ENCODE data around the gene PTPRE. TPM values are rescaled to one million over a fixed set of nuclear protein-coding genes. Genes with fewer than 3 reads are reported as not detected.
A peak's percentile ranks its signal among the peaks of the same experiment; 100 is the strongest.

The PTPRE gene
- total RNA-seq, 1 donor from 2014 or later: 2.6 TPM

- TF ChIP-seq, protein P1, sequence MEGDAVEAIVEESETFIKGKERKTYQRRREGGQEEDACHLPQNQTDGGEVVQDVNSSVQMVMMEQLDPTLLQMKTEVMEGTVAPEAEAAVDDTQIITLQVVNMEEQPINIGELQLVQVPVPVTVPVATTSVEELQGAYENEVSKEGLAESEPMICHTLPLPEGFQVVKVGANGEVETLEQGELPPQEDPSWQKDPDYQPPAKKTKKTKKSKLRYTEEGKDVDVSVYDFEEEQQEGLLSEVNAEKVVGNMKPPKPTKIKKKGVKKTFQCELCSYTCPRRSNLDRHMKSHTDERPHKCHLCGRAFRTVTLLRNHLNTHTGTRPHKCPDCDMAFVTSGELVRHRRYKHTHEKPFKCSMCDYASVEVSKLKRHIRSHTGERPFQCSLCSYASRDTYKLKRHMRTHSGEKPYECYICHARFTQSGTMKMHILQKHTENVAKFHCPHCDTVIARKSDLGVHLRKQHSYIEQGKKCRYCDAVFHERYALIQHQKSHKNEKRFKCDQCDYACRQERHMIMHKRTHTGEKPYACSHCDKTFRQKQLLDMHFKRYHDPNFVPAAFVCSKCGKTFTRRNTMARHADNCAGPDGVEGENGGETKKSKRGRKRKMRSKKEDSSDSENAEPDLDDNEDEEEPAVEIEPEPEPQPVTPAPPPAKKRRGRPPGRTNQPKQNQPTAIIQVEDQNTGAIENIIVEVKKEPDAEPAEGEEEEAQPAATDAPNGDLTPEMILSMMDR (IDR thresholded peaks at IDR 0.05; ENCODE audit: unreplicated experiment): no peak
- Mint-ChIP-seq H3K4me3 (no peak overlapping the region), H3K27ac (no peak overlapping the region), H3K9me3 (no peaks in the 10 kb centered on the region), H3K4me1 (no peaks in the 10 kb centered on the region), H3K27me3 (ENCODE audit: low read depth) (peaks cover 49% of the 10 kb centered on the region), H3K36me3 (no peaks in the 10 kb centered on the region)
- peak in 1 of 2 experiments; percentile 33 for DNase-seq (ENCODE audit: low spot score in 2 of 2, unreplicated experiment in 2 of 2)
Measured at GRCh38 chr10:127904311-127905000, 2.4 kb upstream of the PTPRE start.

DNA sequence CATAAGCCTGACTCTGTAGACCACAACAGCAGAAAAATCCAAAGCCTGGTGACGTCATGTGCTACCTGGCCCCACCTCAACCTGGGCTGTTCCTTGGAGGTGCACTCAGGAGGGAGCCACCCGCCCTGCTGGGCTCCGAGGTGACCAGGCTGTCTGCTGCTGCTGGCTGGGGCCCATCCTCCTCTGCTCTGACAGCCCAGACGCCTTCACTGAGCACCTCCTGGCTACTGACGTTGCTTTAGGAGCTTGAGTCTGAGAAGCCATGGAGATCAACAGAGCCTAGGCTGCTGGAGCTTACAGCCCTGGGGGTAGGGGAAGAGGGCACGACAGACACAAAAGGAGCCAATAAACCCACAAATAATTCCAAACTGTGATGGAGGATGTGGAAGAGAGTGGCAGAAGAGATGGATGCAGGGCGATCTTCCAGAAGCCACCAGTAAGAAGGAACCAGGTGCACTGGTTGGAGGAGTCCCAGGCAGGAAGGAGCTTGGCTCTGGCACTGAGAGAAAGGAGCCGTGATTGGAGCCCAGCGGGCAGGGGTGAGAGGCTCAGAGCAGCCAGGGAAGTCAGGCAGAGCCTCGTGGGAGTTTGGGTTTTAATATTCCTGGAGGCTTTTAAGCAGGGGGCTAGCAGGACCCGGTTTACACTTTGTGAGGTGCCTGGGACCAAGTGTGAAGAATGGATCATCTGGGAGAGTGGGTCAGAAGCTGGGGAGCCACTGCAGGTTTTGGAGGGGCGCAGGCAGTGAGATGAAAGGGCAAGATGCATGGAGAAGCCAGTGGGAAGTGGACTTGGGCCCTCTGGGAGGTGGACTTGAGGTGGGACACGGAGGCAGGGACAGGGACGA, 1.7 kb upstream of the PTPRE start:
- Mint-ChIP-seq H3K36me3 (no peaks in the 10 kb centered on the region), H3K27me3 (ENCODE audit: low read depth) (peaks cover 50% of the 10 kb centered on the region), H3K4me3 (peak overlapping the region; percentile 54), H3K27ac (no peak overlapping the region), H3K9me3 (no peaks in the 10 kb centered on the region), H3K4me1 (no peaks in the 10 kb centered on the region)
- TF ChIP-seq, protein P1 (IDR thresholded peaks at IDR 0.05; ENCODE audit: unreplicated experiment): no peak
- peak in 1 of 2 experiments; percentile 34 for DNase-seq (ENCODE audit: low spot score in 2 of 2, unreplicated experiment in 2 of 2)

DNA sequence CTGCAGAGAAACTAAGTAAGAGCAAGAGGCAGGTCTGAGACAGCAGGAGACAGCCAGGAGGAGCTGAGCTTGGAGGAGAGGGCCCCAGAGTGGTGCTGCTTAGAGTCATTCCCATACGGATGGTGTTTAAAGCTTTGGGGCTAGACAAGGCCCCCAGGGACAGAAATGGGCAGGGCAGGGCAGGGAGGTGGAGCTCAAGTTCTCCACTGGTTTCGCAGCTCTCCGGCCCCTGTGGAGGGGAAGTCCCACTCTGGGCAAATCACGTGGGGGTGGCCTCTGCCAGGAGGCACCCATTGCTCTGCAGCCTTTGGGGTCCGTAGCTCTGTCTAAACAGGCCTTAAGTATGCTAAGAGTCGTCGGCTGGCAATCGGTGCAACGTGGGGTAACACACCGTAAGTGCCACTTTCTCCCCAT, 1.0 kb upstream of the PTPRE start:
- H3K4me3 Mint-ChIP-seq: peak overlapping the region; percentile 54
- H3K27me3 Mint-ChIP-seq (ENCODE audit: low read depth): peaks cover 50% of the 10 kb centered on the region
- no peaks in the 10 kb centered on the region for H3K36me3 Mint-ChIP-seq
- DNase-seq (ENCODE audit: low spot score in 2 of 2, unreplicated experiment in 2 of 2): no peak
- H3K9me3 Mint-ChIP-seq: no peaks in the 10 kb centered on the region
- H3K27ac Mint-ChIP-seq: no peak overlapping the region
- H3K4me1 Mint-ChIP-seq: no peaks in the 10 kb centered on the region
- TF ChIP-seq, protein P1 (IDR thresholded peaks at IDR 0.05; ENCODE audit: unreplicated experiment): no peak

GRCh38 chr10:127907411-127908105, 655 bp downstream of the PTPRE start:
- peaks cover 50% of the 10 kb centered on the region for H3K27me3 Mint-ChIP-seq (ENCODE audit: low read depth)
- H3K4me3 Mint-ChIP-seq: peak overlapping the region; percentile 39
- no peak overlapping the region for H3K27ac Mint-ChIP-seq
- no peaks in the 10 kb centered on the region for H3K4me1 Mint-ChIP-seq
- no peaks in the 10 kb centered on the region for H3K9me3 Mint-ChIP-seq
- DNase-seq (ENCODE audit: low spot score in 2 of 2, unreplicated experiment in 2 of 2): peak in 1 of 2 experiments; percentile 44
- H3K36me3 Mint-ChIP-seq: no peaks in the 10 kb centered on the region
- TF ChIP-seq, protein P1 (IDR thresholded peaks at IDR 0.05; ENCODE audit: unreplicated experiment): no peak

DNA sequence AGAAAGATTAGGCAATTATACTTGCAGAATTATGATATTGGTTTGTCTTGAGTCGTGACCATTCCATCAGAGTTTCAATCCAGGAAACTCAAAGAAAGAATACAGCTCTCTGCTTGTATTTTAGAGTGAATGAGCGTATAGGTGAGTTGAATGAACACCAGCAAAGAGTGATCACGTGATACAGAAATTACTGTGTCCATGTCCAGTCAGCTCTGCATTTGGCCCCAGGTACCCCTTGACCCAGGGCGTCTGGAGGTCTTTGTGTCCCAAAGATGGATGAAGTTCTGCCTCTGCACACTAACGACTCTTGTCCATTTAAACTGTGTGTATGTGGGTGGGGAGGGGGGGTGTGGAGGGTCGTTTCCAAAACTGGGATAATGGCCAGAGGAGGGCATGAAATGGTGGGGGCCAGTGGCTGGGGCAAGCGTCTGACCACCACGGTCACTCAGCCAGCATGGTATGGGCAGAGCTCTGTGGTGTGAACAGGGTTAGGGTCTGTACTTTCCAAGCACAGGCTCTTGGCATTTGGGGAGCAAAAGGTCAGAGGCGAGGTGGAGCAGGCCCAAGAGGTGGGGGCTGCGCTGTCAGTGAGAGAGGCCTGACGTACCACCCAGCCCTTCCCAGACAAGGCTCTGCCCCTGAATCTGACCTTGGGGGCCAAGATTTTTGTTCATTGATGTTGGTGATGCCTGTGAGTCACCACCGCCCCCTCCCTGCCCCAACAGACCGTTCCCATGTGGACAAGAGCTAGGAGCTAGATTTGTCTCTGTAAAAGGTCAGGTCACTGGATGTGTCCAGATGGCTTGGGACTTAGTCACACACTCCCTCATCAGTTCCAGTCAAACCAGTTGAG, 1.4 kb downstream of the PTPRE start:
- peak overlapping the region; percentile 39 for H3K4me3 Mint-ChIP-seq
- TF ChIP-seq, protein P1 (IDR thresholded peaks at IDR 0.05; ENCODE audit: unreplicated experiment): no peak
- no peaks in the 10 kb centered on the region for H3K9me3 Mint-ChIP-seq
- peak in 1 of 2 experiments; percentile 27 for DNase-seq (ENCODE audit: low spot score in 2 of 2, unreplicated experiment in 2 of 2)
- no peak overlapping the region for H3K27ac Mint-ChIP-seq
- no peaks in the 10 kb centered on the region for H3K4me1 Mint-ChIP-seq
- H3K36me3 Mint-ChIP-seq: no peaks in the 10 kb centered on the region
- H3K27me3 Mint-ChIP-seq (ENCODE audit: low read depth): peaks cover 45% of the 10 kb centered on the region

Data from mesothelial cell of epicardium (in vitro differentiated cells).